Gastroesophageal sphincter (tissue), 3 donors: ENCODE data around the gene TGM3.

ENCODE experiments used
- EP300 ChIP-seq: sonication (generic); formaldehyde crosslinking; IDR thresholded peaks from one replicate; pipeline ENCODE4 v1.6.1; 2017; ENCODE audit warnings: antibody characterized with exemption, mild to moderate bottlenecking
- POLR2A ChIP-seq, 2 donors: fragments of 450-650 bp; IDR thresholded peaks; one replicate each; pipeline ENCODE4 v1.6.1; 2017; ENCODE audit warnings: antibody characterized with exemption in 2 of 2, mild to moderate bottlenecking in 2 of 2, moderate library complexity in 1 of 2
- POLR2AphosphoS5 ChIP-seq: sonication (generic); formaldehyde crosslinking; IDR thresholded peaks from one replicate; pipeline ENCODE4 v1.6.1; 2017; ENCODE audit warnings: antibody characterized with exemption
- TF ChIP-seq, protein P1 (sequence below), 4 experiments: fragments of 200-600 bp in 2 of 4; fragments of 450-650 bp in 2 of 4; sonication (generic) in 1 of 4; IDR thresholded peaks; one replicate each; pipeline ENCODE4 v1.5.1; 2017 to 2019; ENCODE audit warnings: antibody characterized with exemption in 4 of 4, mild to moderate bottlenecking in 2 of 4, moderate library complexity in 2 of 4

DNA sequence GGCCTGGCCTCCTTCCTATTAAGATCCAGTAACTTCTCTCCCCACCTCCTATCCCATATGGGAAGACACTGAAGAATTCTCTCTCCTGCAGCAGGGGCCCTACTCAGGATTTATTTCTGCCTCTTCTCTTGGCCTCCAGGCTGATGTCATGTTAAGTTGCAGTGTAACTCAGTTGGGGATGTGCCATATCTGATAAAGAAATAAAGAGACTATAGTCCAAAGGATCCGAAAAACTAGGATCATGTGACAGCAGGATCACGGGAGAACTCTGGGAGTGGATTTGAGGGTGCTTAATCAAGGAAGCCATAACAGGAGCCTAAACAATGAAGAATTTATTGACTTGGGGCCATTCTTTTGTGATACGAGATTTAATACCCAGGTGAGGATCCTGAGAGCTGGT lies 46.4 kb downstream of the TGM3 start:
- TF ChIP-seq POLR2A (IDR thresholded peaks at IDR 0.05) (no peak), EP300 (no peak), POLR2AphosphoS5 (no peak)
- TF ChIP-seq, protein P1, sequence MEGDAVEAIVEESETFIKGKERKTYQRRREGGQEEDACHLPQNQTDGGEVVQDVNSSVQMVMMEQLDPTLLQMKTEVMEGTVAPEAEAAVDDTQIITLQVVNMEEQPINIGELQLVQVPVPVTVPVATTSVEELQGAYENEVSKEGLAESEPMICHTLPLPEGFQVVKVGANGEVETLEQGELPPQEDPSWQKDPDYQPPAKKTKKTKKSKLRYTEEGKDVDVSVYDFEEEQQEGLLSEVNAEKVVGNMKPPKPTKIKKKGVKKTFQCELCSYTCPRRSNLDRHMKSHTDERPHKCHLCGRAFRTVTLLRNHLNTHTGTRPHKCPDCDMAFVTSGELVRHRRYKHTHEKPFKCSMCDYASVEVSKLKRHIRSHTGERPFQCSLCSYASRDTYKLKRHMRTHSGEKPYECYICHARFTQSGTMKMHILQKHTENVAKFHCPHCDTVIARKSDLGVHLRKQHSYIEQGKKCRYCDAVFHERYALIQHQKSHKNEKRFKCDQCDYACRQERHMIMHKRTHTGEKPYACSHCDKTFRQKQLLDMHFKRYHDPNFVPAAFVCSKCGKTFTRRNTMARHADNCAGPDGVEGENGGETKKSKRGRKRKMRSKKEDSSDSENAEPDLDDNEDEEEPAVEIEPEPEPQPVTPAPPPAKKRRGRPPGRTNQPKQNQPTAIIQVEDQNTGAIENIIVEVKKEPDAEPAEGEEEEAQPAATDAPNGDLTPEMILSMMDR (IDR thresholded peaks at IDR 0.05): no peak
